H9 (cell line): ENCODE data around the gene TRIP6. TPM values are rescaled to one million over a fixed set of nuclear protein-coding genes. Genes with fewer than 3 reads are reported as not detected.

ENCODE experiments used
- DNase-seq: peaks from one replicate; pipeline ENCODE4 v3.0.0-alpha.2; 2017
- H2AFZ ChIP-seq: one replicate; pipeline ENCODE4 v1.6.1; 2013; ENCODE audit warnings: mild to moderate bottlenecking, low read length, control low read depth, moderate library complexity
- H2AK5ac ChIP-seq: 2 replicates; pipeline ENCODE4 v1.6.1; 2013; ENCODE audit warnings: low read length, control low read depth, mixed read lengths; ENCODE audit not compliant: insufficient read length
- H2BK120ac ChIP-seq: one replicate; pipeline ENCODE4 v1.6.1; 2013; ENCODE audit warnings: low read depth, mild to moderate bottlenecking, low read length, control low read depth, inconsistent platforms; ENCODE audit not compliant: poor library complexity, severe bottlenecking
- H2BK12ac ChIP-seq: 2 replicates; pipeline ENCODE4 v1.6.1; 2013; ENCODE audit warnings: low read length, control low read depth, mixed read lengths, low read depth; ENCODE audit not compliant: insufficient read length
- H2BK15ac ChIP-seq: 2 replicates; pipeline ENCODE4 v1.6.1; 2013; ENCODE audit warnings: low read depth, low read length, control low read depth
- H2BK20ac ChIP-seq: one replicate; pipeline ENCODE4 v1.6.1; 2013; ENCODE audit warnings: low read depth, mild to moderate bottlenecking, low read length, control low read depth, inconsistent platforms; ENCODE audit not compliant: poor library complexity, severe bottlenecking
- H2BK5ac ChIP-seq: 2 replicates; pipeline ENCODE4 v1.6.1; 2013; ENCODE audit warnings: low read length, control low read depth, mixed read lengths; ENCODE audit not compliant: insufficient read length
- H3K14ac ChIP-seq: 2 replicates; pipeline ENCODE4 v1.6.1; 2013; ENCODE audit warnings: low read length, control low read depth; ENCODE audit not compliant: insufficient read depth
- H3K18ac ChIP-seq: 2 replicates; pipeline ENCODE4 v1.6.1; 2013; ENCODE audit warnings: low read depth, mild to moderate bottlenecking, mixed read lengths, low read length, control low read depth; ENCODE audit not compliant: insufficient read length
- H3K23ac ChIP-seq: 2 replicates; pipeline ENCODE4 v1.6.1; 2013; ENCODE audit warnings: low read length, control low read depth, mixed read lengths, low read depth; ENCODE audit not compliant: insufficient read length
- H3K23me2 ChIP-seq: 2 replicates; pipeline ENCODE4 v1.6.1; 2013; ENCODE audit warnings: low read depth, mild to moderate bottlenecking, mixed read lengths, low read length, control low read depth; ENCODE audit not compliant: insufficient read length, poor library complexity, severe bottlenecking
- H3K27ac ChIP-seq: 2 replicates; pipeline ENCODE4 v1.5.1; 2013; ENCODE audit warnings: low read length, control low read depth, mixed read lengths, low read depth; ENCODE audit not compliant: insufficient read length
- H3K27me3 ChIP-seq: 2 replicates; pipeline ENCODE4 v1.6.1; 2013; ENCODE audit warnings: low read length, control low read depth, inconsistent platforms; ENCODE audit not compliant: insufficient read depth
- H3K4ac ChIP-seq: 2 replicates; pipeline ENCODE4 v1.6.1; 2013; ENCODE audit warnings: low read depth, mild to moderate bottlenecking, control low read depth, inconsistent platforms, low read length, moderate library complexity
- H3K4me1 ChIP-seq: 2 replicates; pipeline ENCODE4 v1.6.1; 2013; ENCODE audit warnings: low read length, control low read depth, inconsistent platforms; ENCODE audit not compliant: insufficient read depth
- H3K4me2 ChIP-seq: 2 replicates; pipeline ENCODE4 v1.6.1; 2013; ENCODE audit warnings: low read length, control low read depth, mixed read lengths; ENCODE audit not compliant: insufficient read length, insufficient read depth
- H3K56ac ChIP-seq: 2 replicates; pipeline ENCODE4 v1.6.1; 2013; ENCODE audit warnings: low read depth, mild to moderate bottlenecking, mixed read lengths, low read length, control low read depth; ENCODE audit not compliant: insufficient read length
- H3K79me1 ChIP-seq: 2 replicates; pipeline ENCODE4 v1.6.1; 2013; ENCODE audit warnings: low read depth, mild to moderate bottlenecking, moderate library complexity, low read length, control low read depth, inconsistent platforms; ENCODE audit not compliant: insufficient read depth, poor library complexity, severe bottlenecking
- H3K79me2 ChIP-seq: 2 replicates; pipeline ENCODE4 v1.6.1; 2013; ENCODE audit warnings: low read length, control low read depth, inconsistent platforms; ENCODE audit not compliant: insufficient read depth
- H3K9ac ChIP-seq: 2 replicates; pipeline ENCODE4 v1.6.1; 2013; ENCODE audit warnings: low read length, control low read depth, mixed read lengths; ENCODE audit not compliant: insufficient read length; ENCODE audit errors: extremely low read depth
- H3K9me3 ChIP-seq: one replicate; pipeline ENCODE4 v1.6.1; 2013; ENCODE audit warnings: low read depth, low read length, inconsistent platforms; ENCODE audit not compliant: control insufficient read depth
- H3T11ph ChIP-seq: one replicate; pipeline ENCODE4 v1.6.1; 2013; ENCODE audit warnings: mild to moderate bottlenecking, low read length, control low read depth, inconsistent platforms
- H4K20me1 ChIP-seq: one replicate; pipeline ENCODE4 v1.6.1; 2013; ENCODE audit not compliant: control insufficient read depth, insufficient read length, insufficient read depth
- H4K5ac ChIP-seq: 2 replicates; pipeline ENCODE4 v1.6.1; 2013; ENCODE audit warnings: low read depth, mild to moderate bottlenecking, mixed read lengths, low read length, control low read depth; ENCODE audit not compliant: insufficient read length
- H4K8ac ChIP-seq: replicated peaks from 2 replicates; pipeline ENCODE4 v1.6.1; 2013; ENCODE audit warnings: low read length, control low read depth, mixed read lengths, low read depth; ENCODE audit not compliant: insufficient read length
- H4K91ac ChIP-seq: 2 replicates; pipeline ENCODE4 v1.6.1; 2013; ENCODE audit warnings: low read depth, mild to moderate bottlenecking, moderate library complexity, mixed read lengths, low read length, control low read depth; ENCODE audit not compliant: insufficient read length
- H3K27ac Mint-ChIP-seq, 3 experiments: 2 replicates in 2 of 3; 3 replicates in 1 of 3; pipeline ENCODE4 v1.8.0; 2020 to 2021; ENCODE audit warnings: mixed read lengths in 3 of 3, mild to moderate bottlenecking in 1 of 3, moderate library complexity in 1 of 3
- H3K27me3 Mint-ChIP-seq: 2 replicates; pipeline ENCODE4 v1.8.0; 2021; ENCODE audit warnings: low read depth, mild to moderate bottlenecking, moderate library complexity, mixed read lengths
- H3K36me3 Mint-ChIP-seq, 3 experiments: 2 replicates in 2 of 3; 3 replicates in 1 of 3; pipeline ENCODE4 v1.8.0; 2020 to 2021; ENCODE audit warnings: low read depth in 3 of 3, mixed read lengths in 3 of 3; ENCODE audit not compliant: insufficient read depth in 1 of 3
- H3K4me1 Mint-ChIP-seq, 2 experiments: 2 replicates each; pipeline ENCODE4 v1.8.0; 2020; ENCODE audit warnings: mixed read lengths in 2 of 2
- H3K4me3 Mint-ChIP-seq, 2 experiments: 2 replicates in 1 of 2; 3 replicates in 1 of 2; pipeline ENCODE4 v1.8.0; 2020 to 2021; ENCODE audit warnings: mild to moderate bottlenecking in 2 of 2, mixed read lengths in 2 of 2, moderate library complexity in 1 of 2
- H3K9me3 Mint-ChIP-seq, 2 experiments: 2 replicates in 1 of 2; 3 replicates in 1 of 2; pipeline ENCODE4 v1.8.0; 2020; ENCODE audit warnings: mild to moderate bottlenecking in 2 of 2, mixed read lengths in 2 of 2, moderate library complexity in 1 of 2
- CTCF ChIP-seq: fragments of 200-600 bp; sonication (generic); conservative IDR thresholded peaks from 3 replicates; pipeline ENCODE4 v1.8.0; 2021; ENCODE audit warnings: antibody characterized with exemption, mild to moderate bottlenecking
- WGBS: extraction: QIAGEN DNeasy Blood & Tissue Kit; methylation state at CpG from one replicate; pipeline ENCODE4 v1.1.7; 2013; ENCODE audit warnings: missing lambda C conversion rate, low lambda C conversion rate, mixed read lengths; ENCODE audit not compliant: insufficient read length; ENCODE audit errors: extremely low coverage; 5-methylcytosine and 5-hydroxymethylcytosine counted together
- total RNA-seq: library from RNA; stranded (reverse); gene quantifications from 2 replicates; pipeline ENCODE4 v1.2.1, GENCODE V29; 2021

TRIP6 gene
- total RNA-seq, 1 experiment from 2014 or later = 122 TPM

GRCh38 chr7:100818825-100819224 lies 48.4 kb upstream of the TRIP6 start:
- Histone ChIP-seq H3T11ph (no peak overlapping the region), H2BK120ac (no peak overlapping the region), H3K23ac (no peak overlapping the region), H2AFZ (no peak overlapping the region), H3K18ac (no peak overlapping the region), H3K4ac (no peak overlapping the region), H4K5ac (no peak overlapping the region), H3K27ac (no peak overlapping the region), H2BK12ac (no peak overlapping the region), H3K4me2 (no peak overlapping the region), H2BK15ac (no peak overlapping the region), H2BK20ac (no peak overlapping the region), H4K8ac (no peak overlapping the region), H3K4me1 (no peaks in the 10 kb centered on the region), H4K20me1 (no peaks in the 10 kb centered on the region), H3K56ac (no peak overlapping the region), H3K14ac (no peak overlapping the region), H3K27me3 (no peaks in the 10 kb centered on the region), H2AK5ac (no peak overlapping the region), H3K79me1 (peaks cover 9% of the 10 kb centered on the region), H3K79me2 (no peaks in the 10 kb centered on the region; the same call in 1 of the 2 replicates), H4K91ac (no peak overlapping the region), H2BK5ac (no peak overlapping the region), H3K9ac (no peak overlapping the region), H3K23me2 (no peaks in the 10 kb centered on the region), H3K9me3 (no peaks in the 10 kb centered on the region)
- Mint-ChIP-seq H3K27me3 (no peaks in the 10 kb centered on the region; the same call in none of the 2 replicates), H3K4me1 (peaks cover 0 to 2% of the 10 kb centered on the region in 2 experiments; a peak in 1 of 4 replicates), H3K36me3 (peaks cover 50 to 92% (median 89%) of the 10 kb centered on the region in 3 experiments; a peak in 6 of 7 replicates), H3K27ac (peak overlapping the region in 1 of 3 experiments; percentile 92; a peak in 3 of 7 replicates), H3K4me3 (no peak overlapping the region), H3K9me3 (no peaks in the 10 kb centered on the region)
- no peak for DNase-seq
- no CpG with 5 or more reads among the region's 6 CpGs for WGBS
- TF ChIP-seq CTCF = no peak
